ENCODE data around the gene TKTL1. TPM values are rescaled to one million over a fixed set of nuclear protein-coding genes. Genes with fewer than 3 reads are reported as not detected.

TKTL1 gene
- total and polyA plus RNA-seq, 2 experiments from 2014 or later, result not detected

GRCh38 chrX:154365052-154365600 is 69.5 kb downstream of the TKTL1 start:
- Histone ChIP-seq H3K4me3 (no peak overlapping the region), H3K9me3 (ENCODE audit: low read depth) (no peaks in the 10 kb centered on the region), H3K36me3 (ENCODE audit: low read depth) (peaks cover 9% of the 10 kb centered on the region; the same call in 1 of the 2 replicates), H3K27me3 (replicated peaks; ENCODE audit: insufficient read depth) (no peaks in the 10 kb centered on the region), H3F3A (ENCODE audit: insufficient read depth) (peaks cover 33% of the 10 kb centered on the region), H3K9me2 (ENCODE audit: insufficient read depth) (no peaks in the 10 kb centered on the region), H4K20me1 (ENCODE audit: insufficient read depth) (no peaks in the 10 kb centered on the region), H3K4me2 (ENCODE audit: unreplicated experiment) (no peak overlapping the region), H3K79me2 (ENCODE audit: insufficient read depth) (peaks cover 92% of the 10 kb centered on the region), H3K4me1 (ENCODE audit: insufficient read depth) (0 out of 2 replicates have a peak, but pooled peaks cover 9% of the 10 kb centered on the region), H3K9ac (no peak overlapping the region), H2AFZ (no peak overlapping the region), H3K27ac (no peak overlapping the region)
- no peak for DNase-seq
- TF ChIP-seq EZH2 (IDR thresholded peaks at IDR 0.05; ENCODE audit: insufficient read depth, poor library complexity, severe bottlenecking), result no peak
- TF ChIP-seq EZH2phosphoT487 (IDR thresholded peaks at IDR 0.05; ENCODE audit: insufficient read depth, low read depth), result no peak
- 77 to 85% methylated on average over 6 to 11 of the region's 20 CpGs for WGBS, 2 experiments (ENCODE audit: low coverage in 1 of 2, low lambda C conversion rate in 2 of 2, missing lambda C conversion rate in 2 of 2)
- in situ Hi-C loops (cut with MboI), result no loop called here

GRCh38 chrX:154365997-154366665 is 70.5 kb downstream of the TKTL1 start:
- Histone ChIP-seq H3F3A (ENCODE audit: insufficient read depth) (peaks cover 32% of the 10 kb centered on the region), H3K9me2 (ENCODE audit: insufficient read depth) (no peaks in the 10 kb centered on the region), H3K9me3 (ENCODE audit: low read depth) (no peaks in the 10 kb centered on the region), H3K27ac (peak overlapping the region; percentile 98), H3K27me3 (replicated peaks; ENCODE audit: insufficient read depth) (no peaks in the 10 kb centered on the region), H4K20me1 (ENCODE audit: insufficient read depth) (no peaks in the 10 kb centered on the region), H3K4me3 (no peak overlapping the region), H3K36me3 (ENCODE audit: low read depth) (peaks cover 4% of the 10 kb centered on the region; the same call in 1 of the 2 replicates), H3K79me2 (ENCODE audit: insufficient read depth) (peaks cover 94% of the 10 kb centered on the region), H2AFZ (no peak overlapping the region), H3K4me2 (ENCODE audit: unreplicated experiment) (no peak overlapping the region), H3K9ac (peak overlapping the region; percentile 97; the same call in 1 of the 2 replicates), H3K4me1 (ENCODE audit: insufficient read depth) (0 out of 2 replicates have a peak, but pooled peaks cover 9% of the 10 kb centered on the region)
- 93 to 95% methylated on average over 10 of the region's 32 CpGs for WGBS, 2 experiments (ENCODE audit: low coverage in 1 of 2, low lambda C conversion rate in 2 of 2, missing lambda C conversion rate in 2 of 2)
- no peak for TF ChIP-seq EZH2phosphoT487 (IDR thresholded peaks at IDR 0.05; ENCODE audit: insufficient read depth, low read depth)
- TF ChIP-seq EZH2 (IDR thresholded peaks at IDR 0.05; ENCODE audit: insufficient read depth, poor library complexity, severe bottlenecking), result no peak
- no peak for DNase-seq
- in situ Hi-C loops (cut with MboI), result no loop called here

GRCh38 chrX:154366666-154367055 is 71.1 kb downstream of the TKTL1 start:
- Histone ChIP-seq H3K9ac (peak overlapping the region; percentile 97), H3F3A (ENCODE audit: insufficient read depth) (peaks cover 27% of the 10 kb centered on the region), H2AFZ (no peak overlapping the region), H3K27me3 (replicated peaks; ENCODE audit: insufficient read depth) (no peaks in the 10 kb centered on the region), H3K9me2 (ENCODE audit: insufficient read depth) (no peaks in the 10 kb centered on the region), H3K79me2 (ENCODE audit: insufficient read depth) (peaks cover 88% of the 10 kb centered on the region), H3K4me2 (ENCODE audit: unreplicated experiment) (no peak overlapping the region), H3K4me1 (ENCODE audit: insufficient read depth) (0 out of 2 replicates have a peak, but pooled peaks cover 9% of the 10 kb centered on the region), H3K27ac (peak overlapping the region; percentile 98), H3K9me3 (ENCODE audit: low read depth) (no peaks in the 10 kb centered on the region), H3K4me3 (peak overlapping the region; percentile 26; the same call in 1 of the 2 replicates), H4K20me1 (ENCODE audit: insufficient read depth) (no peaks in the 10 kb centered on the region), H3K36me3 (ENCODE audit: low read depth) (peaks cover 4% of the 10 kb centered on the region; the same call in 1 of the 2 replicates)
- TF ChIP-seq EZH2phosphoT487 (IDR thresholded peaks at IDR 0.05; ENCODE audit: insufficient read depth, low read depth), result no peak
- TF ChIP-seq EZH2 (IDR thresholded peaks at IDR 0.05; ENCODE audit: insufficient read depth, poor library complexity, severe bottlenecking), result no peak
- in situ Hi-C loops (cut with MboI), result no loop called here
- 42 to 55% methylated on average over 5 to 6 of the region's 11 CpGs for WGBS, 2 experiments (ENCODE audit: low coverage in 1 of 2, low lambda C conversion rate in 2 of 2, missing lambda C conversion rate in 2 of 2)
- peak; percentile 34 for DNase-seq

- H3K4me2 ChIP-seq (ENCODE audit: unreplicated experiment), result peak overlapping the region; percentile 73
- H3K27me3 ChIP-seq (replicated peaks; ENCODE audit: insufficient read depth), result no peaks in the 10 kb centered on the region
- peaks cover 78% of the 10 kb centered on the region for H3K79me2 ChIP-seq (ENCODE audit: insufficient read depth)
Observed at GRCh38 chrX:154367474-154368308, 72.1 kb downstream of the TKTL1 start.

More at GRCh38 chrX:154367474-154368308, 72.1 kb downstream of the TKTL1 start:
- Histone ChIP-seq H3K4me1 (ENCODE audit: insufficient read depth) (0 out of 2 replicates have a peak, but pooled peaks cover 9% of the 10 kb centered on the region), H3K9me3 (ENCODE audit: low read depth) (no peaks in the 10 kb centered on the region), H2AFZ (no peak overlapping the region), H3F3A (ENCODE audit: insufficient read depth) (peaks cover 20% of the 10 kb centered on the region), H3K9ac (peak overlapping the region; percentile 97), H3K4me3 (peak overlapping the region; percentile 92), H3K9me2 (ENCODE audit: insufficient read depth) (no peaks in the 10 kb centered on the region), H3K27ac (peak overlapping the region; percentile 98), H4K20me1 (ENCODE audit: insufficient read depth) (no peaks in the 10 kb centered on the region), H3K36me3 (ENCODE audit: low read depth) (peaks cover 4% of the 10 kb centered on the region; the same call in 1 of the 2 replicates)
- DNase-seq, result no peak
- no peak for TF ChIP-seq EZH2 (IDR thresholded peaks at IDR 0.05; ENCODE audit: insufficient read depth, poor library complexity, severe bottlenecking)
- 49 to 75% methylated on average over 10 to 17 of the region's 31 CpGs for WGBS, 2 experiments (ENCODE audit: low coverage in 1 of 2, low lambda C conversion rate in 2 of 2, missing lambda C conversion rate in 2 of 2)
- in situ Hi-C loops (cut with MboI), result no loop called here
